HCT116 (cell line): ENCODE results near the gene HPCAL4.

Experiments used
- POLR2A ChIP-seq: IDR thresholded peaks from 2 replicates; pipeline ENCODE4 v1.7.0; 2011; ENCODE audit warnings: borderline replicate concordance; ENCODE audit not compliant: insufficient read depth, insufficient read length; ENCODE audit errors: extremely low read depth
- TF ChIP-seq, protein P1 (sequence below), 3 experiments: fragments of 200-600 bp in 1 of 3; sonication (generic) in 1 of 3; IDR thresholded peaks in 2 of 3; conservative IDR thresholded peaks in 1 of 3; 2 replicates each; pipeline ENCODE4 v1.5.1; 2012 to 2017; ENCODE audit warnings: low read depth in 2 of 3, low read length in 2 of 3, antibody characterized with exemption in 1 of 3, borderline replicate concordance in 1 of 3, control low read depth in 1 of 3, mild to moderate bottlenecking in 1 of 3, mixed read lengths in 1 of 3, mixed run types in 1 of 3, moderate library complexity in 1 of 3; ENCODE audit not compliant: insufficient read depth in 1 of 3

DNA sequence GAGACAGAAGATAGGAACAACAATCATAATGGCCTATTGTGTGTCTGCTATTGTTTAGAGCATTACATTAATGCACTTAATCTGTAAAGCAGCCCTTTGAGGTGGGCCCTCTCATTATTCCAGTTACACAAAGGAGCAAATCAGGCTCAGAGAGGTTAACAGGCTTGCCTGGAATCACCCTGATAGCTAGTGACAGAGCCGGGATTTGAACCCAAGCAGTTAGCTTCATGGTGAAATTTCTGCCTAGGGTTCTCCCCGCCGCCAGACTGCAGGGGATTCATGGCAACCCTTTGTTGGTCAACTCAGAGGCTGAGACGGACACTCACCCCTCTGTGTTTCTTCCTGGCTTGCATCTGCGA is 58.9 kb downstream of the HPCAL4 start:
- TF ChIP-seq, protein P1, sequence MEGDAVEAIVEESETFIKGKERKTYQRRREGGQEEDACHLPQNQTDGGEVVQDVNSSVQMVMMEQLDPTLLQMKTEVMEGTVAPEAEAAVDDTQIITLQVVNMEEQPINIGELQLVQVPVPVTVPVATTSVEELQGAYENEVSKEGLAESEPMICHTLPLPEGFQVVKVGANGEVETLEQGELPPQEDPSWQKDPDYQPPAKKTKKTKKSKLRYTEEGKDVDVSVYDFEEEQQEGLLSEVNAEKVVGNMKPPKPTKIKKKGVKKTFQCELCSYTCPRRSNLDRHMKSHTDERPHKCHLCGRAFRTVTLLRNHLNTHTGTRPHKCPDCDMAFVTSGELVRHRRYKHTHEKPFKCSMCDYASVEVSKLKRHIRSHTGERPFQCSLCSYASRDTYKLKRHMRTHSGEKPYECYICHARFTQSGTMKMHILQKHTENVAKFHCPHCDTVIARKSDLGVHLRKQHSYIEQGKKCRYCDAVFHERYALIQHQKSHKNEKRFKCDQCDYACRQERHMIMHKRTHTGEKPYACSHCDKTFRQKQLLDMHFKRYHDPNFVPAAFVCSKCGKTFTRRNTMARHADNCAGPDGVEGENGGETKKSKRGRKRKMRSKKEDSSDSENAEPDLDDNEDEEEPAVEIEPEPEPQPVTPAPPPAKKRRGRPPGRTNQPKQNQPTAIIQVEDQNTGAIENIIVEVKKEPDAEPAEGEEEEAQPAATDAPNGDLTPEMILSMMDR (IDR thresholded peaks at IDR 0.05 in 2 of 3, conservative IDR thresholded peaks at IDR 0.05 in 1 of 3; ENCODE audit: borderline replicate concordance in 1 of 3, insufficient read depth in 1 of 3, low read depth in 2 of 3, low read length in 2 of 3), result no peak
- TF ChIP-seq POLR2A, result no peak
